Astrocyte (in vitro differentiated cells and primary cell): ENCODE data around the gene TBCEL.

Source experiments
- EZH2 ChIP-seq: IDR thresholded peaks from 2 replicates; pipeline ENCODE4 v1.6.1; 2012; ENCODE audit warnings: mild to moderate bottlenecking, low read length, inconsistent platforms; ENCODE audit not compliant: insufficient read depth
- TF ChIP-seq, protein P1 (sequence below): IDR thresholded peaks from 2 replicates; pipeline ENCODE4 v1.5.1; 2011; ENCODE audit warnings: low read depth, mild to moderate bottlenecking, inconsistent platforms, low read length, moderate library complexity; ENCODE audit not compliant: insufficient read depth

DNA sequence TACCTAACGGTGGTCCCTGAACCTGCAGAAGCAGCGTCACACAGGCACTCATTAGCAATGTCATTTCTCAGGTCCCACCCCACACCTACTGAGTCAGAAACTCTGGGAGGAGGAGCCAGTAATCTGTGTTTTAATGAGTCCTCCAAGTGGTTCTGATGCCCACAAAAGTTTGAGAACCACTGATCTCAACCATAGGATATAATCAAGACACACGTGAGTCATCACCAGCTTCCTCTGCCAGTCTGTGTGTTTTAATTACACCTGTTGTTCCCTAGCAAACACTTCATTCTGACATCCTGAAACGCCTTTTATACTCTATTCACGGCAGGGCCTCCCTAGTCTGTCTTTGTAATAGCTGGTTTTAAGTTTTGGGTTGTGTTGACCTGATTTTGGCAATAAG, 82.9 kb downstream of the TBCEL start:
- TF ChIP-seq EZH2, result no peak
- TF ChIP-seq, protein P1, sequence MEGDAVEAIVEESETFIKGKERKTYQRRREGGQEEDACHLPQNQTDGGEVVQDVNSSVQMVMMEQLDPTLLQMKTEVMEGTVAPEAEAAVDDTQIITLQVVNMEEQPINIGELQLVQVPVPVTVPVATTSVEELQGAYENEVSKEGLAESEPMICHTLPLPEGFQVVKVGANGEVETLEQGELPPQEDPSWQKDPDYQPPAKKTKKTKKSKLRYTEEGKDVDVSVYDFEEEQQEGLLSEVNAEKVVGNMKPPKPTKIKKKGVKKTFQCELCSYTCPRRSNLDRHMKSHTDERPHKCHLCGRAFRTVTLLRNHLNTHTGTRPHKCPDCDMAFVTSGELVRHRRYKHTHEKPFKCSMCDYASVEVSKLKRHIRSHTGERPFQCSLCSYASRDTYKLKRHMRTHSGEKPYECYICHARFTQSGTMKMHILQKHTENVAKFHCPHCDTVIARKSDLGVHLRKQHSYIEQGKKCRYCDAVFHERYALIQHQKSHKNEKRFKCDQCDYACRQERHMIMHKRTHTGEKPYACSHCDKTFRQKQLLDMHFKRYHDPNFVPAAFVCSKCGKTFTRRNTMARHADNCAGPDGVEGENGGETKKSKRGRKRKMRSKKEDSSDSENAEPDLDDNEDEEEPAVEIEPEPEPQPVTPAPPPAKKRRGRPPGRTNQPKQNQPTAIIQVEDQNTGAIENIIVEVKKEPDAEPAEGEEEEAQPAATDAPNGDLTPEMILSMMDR, result no peak
